K562 (cell line): ENCODE results near the gene C11orf54. TPM values are rescaled to one million over a fixed set of nuclear protein-coding genes. Genes with fewer than 3 reads are reported as not detected.

Source experiments
- ATAC-seq: fragments of 200-7000 bp; cut with Tn5 transposase; 3 replicates; pipeline ENCODE4 v1.9.1; 2020; ENCODE audit warnings: moderate library complexity
- BruUV-seq: library from RNA; stranded (reverse); fragments of 400-500 nt; replicated peaks from 2 replicates; lab custom pipeline; 2021; lab: Mats Ljungman, UMichigan
- CTCF ChIA-PET: fragments of 300-600 bp; formaldehyde crosslinking; extraction: SDS; loops from one replicate; lab custom pipeline; 2021; ENCODE audit warnings: low intra/inter-chr PET ratio; lab: Yijun Ruan, JAX
- POLR2A ChIA-PET: fragments of 300-600, 350-650 bp; sonication (Branson Sonifier 250); formaldehyde crosslinking; extraction: SDS; loops from one replicate; lab custom pipeline; 2021; ENCODE audit warnings: antibody characterized with exemption, inconsistent platforms; lab: Yijun Ruan, JAX
- DNase-seq, 4 experiments: peaks; one replicate each; pipeline versions ENCODE4 v3.0.0 to v3.0.0-alpha.2; 2011 to 2018; ENCODE audit warnings: low spot score in 3 of 4, mixed read lengths in 3 of 4; ENCODE audit errors: extremely low read depth in 1 of 4
- FAIRE-seq: peaks from 2 replicates; lab custom pipeline; 2011; peaks lifted over from hg19 to GRCh38; lab: Jason Lieb, UNC
- H2AFZ ChIP-seq: 2 replicates; pipeline ENCODE4 v1.6.0; 2011; ENCODE audit warnings: low read depth, low read length, control low read depth, inconsistent platforms
- H3K27ac ChIP-seq: fragments of 200-600 bp; 3 replicates; pipeline ENCODE4 v1.8.0; 2011; ENCODE audit warnings: low read depth, mild to moderate bottlenecking, control low read depth, inconsistent platforms, low read length, moderate library complexity, mixed read lengths; ENCODE audit errors: extremely low read depth
- H3K27me3 ChIP-seq, 2 experiments: fragments of 300-600 bp in 1 of 2; 2 replicates in 1 of 2; 3 replicates in 1 of 2; pipeline versions ENCODE4 v1.6.0 to v1.8.0; 2011; ENCODE audit warnings: inconsistent platforms in 2 of 2, low read length in 2 of 2, mild to moderate bottlenecking in 1 of 2, mixed read lengths in 1 of 2, moderate library complexity in 1 of 2; ENCODE audit not compliant: control insufficient read depth in 2 of 2, insufficient read depth in 2 of 2
- H3K36me3 ChIP-seq: fragments of 300-600 bp; 3 replicates; pipeline ENCODE4 v1.8.0; 2011; ENCODE audit warnings: mild to moderate bottlenecking, low read length, inconsistent platforms; ENCODE audit not compliant: control insufficient read depth, insufficient read depth
- H3K4me1 ChIP-seq, 2 experiments: fragments of 200-600 bp in 1 of 2; replicated peaks in 1 of 2; 2 replicates in 1 of 2; 3 replicates in 1 of 2; pipeline versions ENCODE4 v1.5.1 to v1.8.0; 2011; ENCODE audit warnings: inconsistent platforms in 2 of 2, low read length in 2 of 2, mild to moderate bottlenecking in 1 of 2, mixed read lengths in 1 of 2, moderate library complexity in 1 of 2; ENCODE audit not compliant: control insufficient read depth in 2 of 2, insufficient read depth in 2 of 2
- H3K4me2 ChIP-seq: 2 replicates; pipeline ENCODE4 v1.6.1; 2011; ENCODE audit warnings: low read length, control low read depth, inconsistent platforms, mixed read lengths; ENCODE audit not compliant: insufficient read depth
- H3K4me3 ChIP-seq: fragments of 200-600 bp; sonication (generic), shearing (Covaris generic); 2 replicates; pipeline ENCODE4 v1.5.1; 2016; ENCODE audit warnings: control low read depth, inconsistent platforms
- H3K79me2 ChIP-seq: fragments of 200-600 bp; 3 replicates; pipeline ENCODE4 v1.8.0; 2011; ENCODE audit warnings: low read length, inconsistent platforms; ENCODE audit not compliant: control insufficient read depth, insufficient read depth
- H3K9ac ChIP-seq, 2 experiments: 2 replicates each; pipeline versions ENCODE4 v1.6.0 to v1.6.1; 2011; ENCODE audit warnings: low read depth in 2 of 2, low read length in 2 of 2, control low read depth in 1 of 2, inconsistent platforms in 1 of 2, mild to moderate bottlenecking in 1 of 2, mixed read lengths in 1 of 2; ENCODE audit not compliant: insufficient read depth in 1 of 2
- H3K9me1 ChIP-seq: one replicate; pipeline ENCODE4 v1.6.0; 2011; ENCODE audit warnings: inconsistent platforms, mild to moderate bottlenecking, low read length, moderate library complexity; ENCODE audit not compliant: control insufficient read depth, insufficient read depth
- H3K9me3 ChIP-seq: replicated peaks from 2 replicates; pipeline ENCODE4 v1.5.1; 2011; ENCODE audit warnings: low read depth, low read length, inconsistent platforms; ENCODE audit not compliant: control insufficient read depth, insufficient read depth
- H4K20me1 ChIP-seq: replicated peaks from 2 replicates; pipeline ENCODE4 v1.6.1; 2011; ENCODE audit warnings: low read length, inconsistent platforms, mixed read lengths; ENCODE audit not compliant: control insufficient read depth, insufficient read depth
- BRD4 ChIP-seq: fragments of 200-600 bp; sonication (generic); IDR thresholded peaks from 2 replicates; pipeline ENCODE4 v1.6.1; 2017; ENCODE audit warnings: inconsistent platforms
- HDAC8 ChIP-seq: fragments of 450-650 bp; IDR thresholded peaks from 2 replicates; pipeline ENCODE4 v1.6.1; 2016; ENCODE audit warnings: mild to moderate bottlenecking, missing genetic modification characterization, moderate library complexity, missing compliant biosample characterization
- HLTF ChIP-seq: fragments of 450-650 bp; IDR thresholded peaks from 2 replicates; pipeline ENCODE4 v1.6.1; 2016
- RFX7 ChIP-seq: fragments of 250-450 bp; sonication (Bioruptor Pico); IDR thresholded peaks from 2 replicates; pipeline ENCODE4 v1.5.1; 2021; ENCODE audit warnings: mild to moderate bottlenecking
- ZBTB5 ChIP-seq: fragments of 450-650 bp; IDR thresholded peaks from 2 replicates; pipeline ENCODE4 v1.6.1; 2017; ENCODE audit warnings: antibody characterized with exemption
- ZNF407 ChIP-seq: fragments of 450-650 bp; IDR thresholded peaks from 2 replicates; pipeline ENCODE4 v1.6.1; 2016; ENCODE audit warnings: low read depth
- ZNF507 ChIP-seq: conservative IDR thresholded peaks from 2 replicates; pipeline ENCODE4 v1.6.1; 2017; ENCODE audit warnings: missing genetic modification characterization, missing compliant biosample characterization
- ZNF584 ChIP-seq: fragments of 200-800 bp; sonication (Bioruptor generic); IDR thresholded peaks from 2 replicates; pipeline ENCODE4 v1.6.1; 2016; ENCODE audit warnings: low read depth, mild to moderate bottlenecking, missing genetic modification characterization, missing compliant biosample characterization
- ZZZ3 ChIP-seq: fragments of 450-650 bp; IDR thresholded peaks from 2 replicates; pipeline ENCODE4 v1.6.1; 2016; ENCODE audit warnings: antibody characterized with exemption, mild to moderate bottlenecking, moderate library complexity
- in situ Hi-C: fragments of 300-500 bp; cut with MboI; formaldehyde crosslinking; loops from 4 replicates; pipeline ENCODE4 v1.15.0; 2018; ENCODE audit warnings: inconsistent platforms, mixed read lengths
- intact Hi-C: fragments of 100-400 bp; cut with micrococcal nuclease; formaldehyde crosslinking; loops from 2 replicates; pipeline ENCODE4 v1.14.2; 2022
- polyA plus RNA-seq, 8 experiments: library from polyadenylated mRNA; depleted of rRNA in 4 of 8; stranded (reverse) in 5 of 8; unstranded in 3 of 8; fragments of >200 nt; fragmentation: Nextera tagmentation in 2 of 8; fragmentation: Illumina TruSeq in 1 of 8; extraction: Ambion mirVana in 2 of 8; extraction: Trizol in 1 of 8; gene quantifications; 2 replicates each; pipeline versions ENCODE4 v1.2.1 to v1.2.3, GENCODE V29; 2011 to 2014; ENCODE audit warnings: inconsistent platforms in 1 of 8, missing spikeins in 1 of 8
- total RNA-seq, 7 experiments: library from RNA; depleted of rRNA in 6 of 7; stranded (reverse); fragments of >200 nt in 6 of 7; fragmentation: Illumina TruSeq in 2 of 7; extraction: Trizol in 2 of 7; gene quantifications; 2 replicates each; pipeline versions ENCODE4 v1.2.1 to v1.2.3, GENCODE V29; 2011 to 2021; ENCODE audit warnings: low replicate concordance in 1 of 7

C11orf54 gene
- total and polyA plus RNA-seq, 9 of the 15 experiments (the other 6 are each of a cell fraction or from before 2014, with no cell fraction given): 13.4 to 33.0 (median 23.1) TPM

- peaks cover 10% of the 10 kb centered on the region; the same call in 2 of the 3 replicates for H3K79me2 ChIP-seq
- peaks cover 8% of the 10 kb centered on the region; the same call in 1 of the 2 replicates for H3K9me3 ChIP-seq
- no TSS peak for BruUV-seq
- H3K9ac ChIP-seq: no peak overlapping the region
- ATAC-seq (no peak), DNase-seq (no peak), FAIRE-seq (no peak)
- intact Hi-C loops (no loop called here), in situ Hi-C loops (no loop called here)
- H3K4me1 ChIP-seq: peaks cover 2 to 19% of the 10 kb centered on the region in 2 experiments
- ChIA-PET POLR2A (interaction anchor here (1.5 to 2.6 kb wide), 3 partner anchors 11 to 28 kb away, joined by 4 to 7 read pairs (median 6); partner anchors contain the start of genes C11orf54 and TAF1D), CTCF (no interaction called here)
- no peak overlapping the region for H3K4me3 ChIP-seq
- H3K36me3 ChIP-seq: peaks cover 88% of the 10 kb centered on the region
- no peak overlapping the region for H3K27ac ChIP-seq
- H3K27me3 ChIP-seq: no peaks in the 10 kb centered on the region
- no peak overlapping the region for H3K4me2 ChIP-seq
- H3K9me1 ChIP-seq: no peaks in the 10 kb centered on the region
- H2AFZ ChIP-seq: no peak overlapping the region
- no peaks in the 10 kb centered on the region for H4K20me1 ChIP-seq
- TF ChIP-seq HDAC8 (tag): no peak
- no peak for TF ChIP-seq BRD4
- 0 out of 2 replicates have a peak, but pooled peaks have one; percentile 39 for TF ChIP-seq ZNF407
- TF ChIP-seq HLTF: 0 out of 2 replicates have a peak, but pooled peaks have one; percentile 24
- no peak for TF ChIP-seq RFX7 (CRISPR knock-in tag)
- TF ChIP-seq ZNF507 (tag): no peak; the same call in 1 of the 2 replicates
- TF ChIP-seq ZZZ3: no peak
- no peak for TF ChIP-seq ZNF584 (CRISPR knock-in tag)
- no peak for TF ChIP-seq ZBTB5
These were observed 28.8 kb upstream of the C11orf54 start for GRCh38 chr11:93712678-93713077.
